ENCODE measurements around the gene PRPF38B.

- TF ChIP-seq ZBTB33 (IDR thresholded peaks at IDR 0.05) (no peak), CTCF (IDR thresholded peaks at IDR 0.05; ENCODE audit: low read depth, low read length, missing input control) (no peak)
- TF ChIP-seq, protein P1, sequence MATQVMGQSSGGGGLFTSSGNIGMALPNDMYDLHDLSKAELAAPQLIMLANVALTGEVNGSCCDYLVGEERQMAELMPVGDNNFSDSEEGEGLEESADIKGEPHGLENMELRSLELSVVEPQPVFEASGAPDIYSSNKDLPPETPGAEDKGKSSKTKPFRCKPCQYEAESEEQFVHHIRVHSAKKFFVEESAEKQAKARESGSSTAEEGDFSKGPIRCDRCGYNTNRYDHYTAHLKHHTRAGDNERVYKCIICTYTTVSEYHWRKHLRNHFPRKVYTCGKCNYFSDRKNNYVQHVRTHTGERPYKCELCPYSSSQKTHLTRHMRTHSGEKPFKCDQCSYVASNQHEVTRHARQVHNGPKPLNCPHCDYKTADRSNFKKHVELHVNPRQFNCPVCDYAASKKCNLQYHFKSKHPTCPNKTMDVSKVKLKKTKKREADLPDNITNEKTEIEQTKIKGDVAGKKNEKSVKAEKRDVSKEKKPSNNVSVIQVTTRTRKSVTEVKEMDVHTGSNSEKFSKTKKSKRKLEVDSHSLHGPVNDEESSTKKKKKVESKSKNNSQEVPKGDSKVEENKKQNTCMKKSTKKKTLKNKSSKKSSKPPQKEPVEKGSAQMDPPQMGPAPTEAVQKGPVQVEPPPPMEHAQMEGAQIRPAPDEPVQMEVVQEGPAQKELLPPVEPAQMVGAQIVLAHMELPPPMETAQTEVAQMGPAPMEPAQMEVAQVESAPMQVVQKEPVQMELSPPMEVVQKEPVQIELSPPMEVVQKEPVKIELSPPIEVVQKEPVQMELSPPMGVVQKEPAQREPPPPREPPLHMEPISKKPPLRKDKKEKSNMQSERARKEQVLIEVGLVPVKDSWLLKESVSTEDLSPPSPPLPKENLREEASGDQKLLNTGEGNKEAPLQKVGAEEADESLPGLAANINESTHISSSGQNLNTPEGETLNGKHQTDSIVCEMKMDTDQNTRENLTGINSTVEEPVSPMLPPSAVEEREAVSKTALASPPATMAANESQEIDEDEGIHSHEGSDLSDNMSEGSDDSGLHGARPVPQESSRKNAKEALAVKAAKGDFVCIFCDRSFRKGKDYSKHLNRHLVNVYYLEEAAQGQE (IDR thresholded peaks at IDR 0.05) = no peak
Observed at GRCh38 chr1:108719656-108720435, 27.7 kb downstream of the PRPF38B start.

Data from liver (tissue), 2 donors.